Stimulated activated CD4-positive, alpha-beta T cell treated with anti-CD3 and anti-CD28 coated beads, Interleukin-4, amount 100 ng/mL, for 4 hours (primary cell): ENCODE data around the gene CERS3.

ENCODE experiments used
- DNase-seq, 2 experiments: peaks; one replicate each; pipeline ENCODE4 v3.0.0-alpha.2; 2020

The CERS3 gene

DNA sequence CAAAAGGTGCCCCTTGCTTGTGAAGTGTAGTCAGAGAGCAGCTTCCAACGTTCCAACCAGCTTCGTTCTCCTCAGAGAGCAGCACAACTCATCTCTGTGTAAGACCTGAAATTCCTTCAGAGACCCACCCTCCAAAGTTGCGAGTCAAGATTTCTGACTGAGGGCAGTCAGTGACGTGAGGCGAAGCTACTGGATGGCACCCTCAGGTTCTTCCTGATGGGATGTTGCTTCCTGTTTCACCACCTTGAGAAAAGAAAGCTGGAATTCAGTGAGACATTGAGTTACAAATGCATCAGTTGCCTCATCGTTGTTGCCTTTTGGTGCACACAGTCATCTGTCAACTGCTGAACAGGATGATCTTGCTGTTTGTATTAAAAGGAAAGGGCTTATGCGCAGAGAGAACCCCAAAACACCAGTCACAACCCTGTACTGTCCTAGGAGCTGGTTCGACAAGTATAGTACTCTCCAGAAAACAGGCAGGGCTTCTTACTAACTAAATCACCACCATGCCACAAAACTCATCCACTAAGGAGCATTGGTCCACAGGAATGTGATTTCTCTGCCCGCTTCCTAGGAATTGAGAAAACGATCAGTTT is at the start of gene CERS3:
CERS3 (minus strand) TSS at position 118 of the 596 bp plus-strand sequence. CDS start 27,101 bp downstream, outside the sequence.
- no peak for DNase-seq

DNA sequence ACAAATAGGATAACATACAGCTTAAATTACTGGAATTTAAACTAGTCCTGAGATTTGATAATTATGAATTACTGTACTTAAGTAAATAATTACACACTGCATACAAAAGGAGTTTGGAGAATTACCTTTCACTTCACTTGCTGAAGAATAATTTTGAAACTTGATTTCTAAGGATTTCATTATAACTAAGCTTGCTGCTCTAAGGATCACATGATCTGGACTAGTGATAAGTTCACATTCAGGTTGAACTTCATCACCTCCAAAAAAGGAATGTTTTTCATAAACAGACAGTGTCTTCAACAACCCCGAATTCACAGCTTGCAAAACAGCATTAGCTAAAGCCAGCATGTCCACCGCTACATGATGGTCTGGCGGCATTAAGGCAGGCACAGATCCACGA is 44.8 kb upstream of the CERS3 start:
- DNase-seq, result no peak

DNA sequence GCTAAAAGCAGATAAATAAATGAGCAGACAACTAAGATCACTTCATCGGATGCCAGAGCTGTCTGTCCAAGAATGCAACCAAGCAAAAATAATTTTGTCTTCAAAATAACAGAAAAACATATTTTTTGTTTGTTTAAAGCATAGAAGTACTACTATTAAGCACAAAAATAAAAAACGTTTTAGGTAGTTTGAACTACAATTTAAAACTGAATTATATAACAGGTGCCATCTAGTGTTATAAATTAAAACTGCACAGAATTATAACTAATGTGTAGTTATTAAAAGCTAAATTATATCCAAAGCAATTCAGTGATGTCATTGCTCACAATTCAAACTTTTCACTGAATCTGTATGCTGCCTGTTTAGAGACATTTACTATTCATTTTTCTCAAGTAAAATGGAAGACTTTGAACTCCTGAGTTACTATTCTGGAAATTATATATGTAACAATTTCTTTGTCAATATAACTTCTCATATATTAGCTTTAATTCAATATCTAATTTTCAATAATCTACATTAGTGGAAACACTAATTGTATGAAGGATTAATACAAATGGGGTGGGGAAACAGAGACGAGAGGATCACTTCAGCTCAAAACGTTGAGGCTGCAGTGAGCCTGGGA is 43.7 kb upstream of the CERS3 start:
- no peak for DNase-seq

DNA sequence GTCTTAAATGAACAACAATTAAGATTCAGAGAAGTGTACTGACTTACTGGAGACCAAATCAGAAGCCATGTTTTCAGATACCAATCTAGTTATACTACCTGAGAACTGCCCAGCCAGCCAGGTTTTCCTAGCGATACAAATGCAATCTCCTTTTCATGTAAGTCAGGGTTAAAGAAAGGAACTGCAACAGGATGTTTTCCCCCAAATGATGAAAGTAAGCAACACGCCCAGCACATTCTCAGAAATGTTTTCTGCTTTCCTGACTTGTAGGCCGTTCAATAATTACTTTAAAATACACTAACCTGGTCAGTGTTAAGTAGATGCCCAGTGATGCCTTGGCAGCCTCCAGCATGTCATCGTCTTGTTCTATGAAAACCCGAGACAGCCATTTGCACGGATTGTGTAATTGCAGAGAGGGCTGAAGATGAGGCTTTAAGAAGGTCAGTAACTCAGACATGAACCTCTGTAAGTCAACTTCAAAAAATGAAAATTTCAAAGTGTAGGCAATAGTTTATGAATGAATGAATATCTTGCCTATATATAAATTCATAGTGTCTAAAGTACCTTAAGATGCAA is 42.9 kb upstream of the CERS3 start:
- DNase-seq, result no peak

DNA sequence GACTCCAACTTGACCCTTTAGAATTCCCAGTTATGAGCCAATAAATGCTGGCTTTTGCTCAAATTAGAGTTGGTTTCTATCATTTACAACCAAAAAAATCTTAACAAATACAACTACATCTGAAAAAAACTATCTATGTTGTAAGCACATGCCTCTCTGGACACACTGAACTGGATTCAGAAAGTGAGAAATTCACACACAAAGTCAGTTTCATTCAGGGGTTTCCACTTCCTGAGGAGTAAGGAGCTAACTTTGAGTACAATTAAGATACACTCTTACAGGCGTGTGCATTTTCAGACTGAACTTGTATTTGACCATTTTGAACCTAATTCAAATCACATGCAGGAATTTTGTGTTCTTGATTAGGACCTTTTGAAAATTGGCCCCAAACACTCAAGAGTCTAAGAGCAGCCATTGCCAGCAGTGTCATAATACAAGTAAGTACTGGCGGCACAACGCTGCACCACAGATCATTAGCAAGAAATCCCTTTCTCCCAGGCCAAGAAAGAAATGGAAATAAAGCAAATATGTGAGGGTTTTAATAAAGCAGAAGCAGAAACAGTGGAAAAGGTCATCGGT is 42.1 kb upstream of the CERS3 start:
- DNase-seq, result no peak

DNA sequence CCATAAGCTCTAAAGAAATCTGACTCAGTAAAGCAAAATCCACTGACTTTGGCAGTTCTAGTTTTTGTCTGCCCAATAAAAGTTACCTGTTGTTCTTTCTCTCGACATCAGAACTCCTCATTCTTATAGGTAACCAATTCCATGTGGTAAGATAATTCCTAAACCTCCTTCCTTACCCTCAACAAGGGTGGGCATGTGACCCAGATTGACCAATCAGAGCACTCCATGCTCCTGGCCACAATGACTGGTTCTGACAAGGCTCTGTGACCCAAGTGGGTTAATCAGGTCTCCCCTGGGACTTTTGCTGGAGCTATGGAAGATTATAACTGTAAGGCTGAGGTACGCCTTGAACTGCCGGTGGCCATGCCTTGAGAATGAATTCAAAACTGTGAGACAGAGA is 41.5 kb upstream of the CERS3 start:
- no peak for DNase-seq

DNA sequence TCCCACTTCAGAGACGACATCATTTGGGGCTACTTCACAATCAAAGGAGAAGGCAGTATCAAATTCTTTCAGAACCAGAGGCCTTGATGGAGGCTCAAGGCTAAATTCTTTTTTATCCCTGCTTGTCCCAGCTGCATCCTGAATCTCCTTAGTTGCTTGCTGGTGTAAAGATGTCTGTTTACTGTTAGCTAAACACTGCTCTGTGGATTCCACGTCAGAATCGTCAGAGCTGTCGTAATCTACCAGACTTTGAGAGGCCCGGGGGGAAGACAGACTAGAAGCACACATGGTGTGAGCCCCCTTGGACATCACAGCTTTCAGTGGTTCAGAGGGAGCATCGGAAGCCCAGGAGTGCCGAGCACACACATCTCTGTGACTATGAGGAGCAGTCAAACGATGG is 40.6 kb upstream of the CERS3 start:
- DNase-seq, result no peak

DNA sequence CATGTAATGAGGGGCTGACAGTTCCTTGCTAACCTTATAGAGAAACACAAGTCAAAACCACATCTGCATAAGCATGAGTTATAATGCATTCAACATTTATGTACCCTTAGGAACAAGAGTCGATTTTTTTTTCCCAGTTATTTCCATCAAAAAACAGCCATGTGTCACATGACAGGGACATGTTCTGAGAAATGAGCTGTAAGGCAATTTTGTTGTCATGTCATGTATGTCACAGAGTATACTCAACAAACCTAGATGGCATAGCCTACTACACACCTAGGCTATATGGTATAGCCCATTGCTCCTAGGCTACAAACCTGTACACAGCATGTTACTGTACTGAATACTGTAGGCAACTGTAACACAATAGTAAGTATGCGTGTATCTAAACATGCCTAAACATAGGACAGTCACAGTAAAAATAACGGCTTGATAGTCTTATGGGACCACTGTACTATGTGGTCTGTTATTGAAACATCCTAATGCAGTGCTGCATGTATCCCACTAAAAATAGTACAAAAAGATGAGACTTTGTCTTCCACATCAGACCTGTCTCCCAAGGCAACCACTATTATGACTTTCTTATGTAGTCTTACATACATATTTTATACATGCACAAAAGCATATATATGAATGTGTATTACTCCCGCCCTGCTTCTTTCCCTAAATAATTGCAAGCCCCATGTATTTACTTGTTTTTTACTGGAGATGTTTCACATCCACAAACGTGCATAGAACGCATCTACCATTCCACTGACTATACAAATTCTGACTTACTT is 38.3 kb upstream of the CERS3 start:
- no peak for DNase-seq

DNA sequence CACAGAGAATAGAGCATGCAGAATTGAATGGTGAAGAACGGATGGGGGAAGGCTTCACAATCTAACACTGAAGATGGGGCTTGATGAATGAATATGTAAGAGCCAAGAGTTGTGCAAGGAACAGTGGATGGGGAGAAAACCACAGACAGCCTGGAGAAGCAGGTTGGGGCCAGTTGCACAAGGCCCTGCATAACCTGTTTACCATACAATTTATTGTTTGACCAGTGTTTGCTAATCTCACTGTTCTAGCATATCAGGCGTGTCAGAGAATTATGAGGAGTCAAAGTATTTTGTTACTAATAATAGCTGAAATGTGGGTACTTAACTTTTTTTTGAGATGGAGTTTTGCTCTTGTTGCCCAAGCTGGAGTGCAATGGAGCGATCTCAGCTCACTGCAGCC is 36.8 kb upstream of the CERS3 start:
- DNase-seq, result no peak

DNA sequence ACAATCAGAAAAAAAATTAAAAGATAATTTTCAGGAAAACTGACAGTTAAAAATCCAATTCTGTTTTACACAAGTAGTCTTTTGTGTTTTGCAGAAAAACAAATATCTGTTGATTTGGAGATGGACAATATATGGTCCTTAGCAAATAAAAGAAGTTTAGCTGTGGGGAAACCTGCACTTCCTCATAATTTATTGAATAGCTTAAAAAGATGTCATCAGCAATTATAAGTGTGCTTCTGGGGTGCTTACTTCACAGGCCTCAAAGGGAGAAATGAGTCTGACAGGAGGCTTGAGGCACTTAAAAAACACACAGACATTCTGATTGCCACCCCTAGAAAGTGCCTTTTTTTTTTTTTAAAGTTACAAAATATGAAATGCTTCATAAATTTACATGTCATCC is 31.6 kb upstream of the CERS3 start:
- DNase-seq, result no peak

DNA sequence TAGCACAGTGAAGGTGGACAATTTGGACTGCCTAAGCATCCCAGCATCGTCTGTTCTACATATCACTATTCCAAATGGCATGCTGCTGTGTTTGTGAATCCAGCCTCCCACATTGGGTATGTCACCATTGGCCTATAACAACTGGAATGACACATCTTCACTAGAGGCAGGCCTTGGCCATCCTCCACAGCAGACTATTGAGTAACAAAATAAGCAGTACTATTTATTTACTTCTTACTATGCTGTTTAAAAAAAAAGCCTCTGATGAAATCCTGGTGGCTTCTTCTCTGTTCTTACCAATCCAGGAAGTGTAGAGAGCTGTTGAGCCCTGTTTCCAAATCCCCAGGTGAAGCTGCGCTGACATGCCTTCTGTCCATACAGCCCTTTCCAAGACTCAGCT is 30.6 kb upstream of the CERS3 start:
- no peak for DNase-seq

DNA sequence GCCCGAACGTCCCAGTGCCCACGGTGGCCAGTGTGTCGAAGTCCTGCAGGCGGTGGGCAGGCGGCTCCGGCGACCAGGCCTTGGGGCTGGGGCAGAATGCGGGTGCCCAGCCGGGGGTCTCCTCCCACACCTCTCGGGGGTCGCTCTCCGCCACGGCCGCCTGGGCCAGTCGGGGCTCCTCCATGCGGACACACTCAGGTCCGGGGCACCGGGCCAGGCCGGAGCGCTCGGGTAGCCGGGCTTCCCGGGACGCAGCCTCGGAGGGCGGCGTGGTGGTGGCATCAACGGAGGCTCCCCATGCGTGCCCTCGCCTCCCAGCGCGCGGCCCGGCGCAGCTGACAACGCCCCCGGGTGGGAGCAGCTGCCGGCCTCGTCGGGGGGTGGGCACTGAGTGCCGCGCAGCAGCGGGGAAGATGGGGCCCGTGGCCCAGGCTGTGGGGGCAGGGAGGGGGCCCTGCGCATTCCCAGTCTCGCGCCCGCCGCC is 30.1 kb upstream of the CERS3 start:
- DNase-seq, result no peak

DNA sequence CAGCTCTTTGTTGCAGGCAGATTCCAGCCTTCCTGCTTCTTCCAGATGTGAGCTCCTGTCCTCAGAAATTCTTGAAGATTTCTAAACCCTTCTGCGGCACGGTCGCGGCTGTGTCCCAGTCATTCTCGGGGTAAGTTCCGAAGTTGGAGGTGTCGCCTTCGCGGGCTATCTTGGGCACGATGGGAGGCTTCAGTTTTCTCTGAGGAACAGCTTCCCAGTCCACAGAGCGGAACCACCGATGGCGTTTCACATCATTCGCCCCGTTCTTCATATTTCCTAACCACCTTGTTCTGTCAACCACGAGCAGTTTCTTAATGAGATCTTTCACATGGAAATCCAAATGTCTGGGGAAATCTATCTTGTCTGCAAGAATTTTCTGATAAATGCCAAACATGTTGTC is 24.7 kb upstream of the CERS3 start:
- no peak for DNase-seq

DNA sequence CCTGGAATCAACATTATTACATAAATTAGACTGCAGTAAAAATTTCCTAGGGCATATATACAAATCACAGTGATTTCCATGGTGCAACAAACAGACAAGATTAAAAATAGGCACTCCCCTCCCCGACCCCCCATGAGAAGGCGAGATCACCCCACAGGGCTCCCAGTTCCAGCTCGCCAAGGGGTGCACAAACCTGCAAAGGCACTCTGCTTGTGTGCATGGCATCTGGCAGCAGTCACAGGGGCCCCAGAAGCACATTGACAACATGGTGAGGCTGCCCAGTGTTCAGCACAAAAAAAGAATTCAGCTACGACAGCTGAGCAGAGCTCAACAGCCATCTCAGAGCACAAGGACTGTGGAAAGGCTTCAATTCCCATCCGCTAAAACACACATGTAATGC is 19.2 kb upstream of the CERS3 start:
- no peak for DNase-seq

DNA sequence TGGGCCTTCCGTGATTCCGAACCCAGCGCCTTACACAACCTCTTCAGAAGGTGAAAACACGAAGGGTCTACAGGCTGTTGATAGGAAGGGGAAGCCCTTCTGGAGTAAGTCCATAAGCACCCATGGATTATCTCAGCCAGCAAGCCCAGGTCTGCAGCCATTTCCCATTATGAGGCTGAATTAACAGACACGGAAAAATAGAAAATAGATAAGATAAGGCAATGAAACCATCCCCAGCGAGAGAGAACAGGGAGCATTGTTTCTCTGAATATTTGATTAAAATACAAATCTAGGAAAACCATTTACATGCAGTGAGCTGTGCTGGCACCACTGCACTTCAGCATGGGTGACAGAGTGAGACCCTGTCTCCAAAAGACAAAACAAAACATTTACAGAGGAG is 16.2 kb upstream of the CERS3 start:
- no peak for DNase-seq

DNA sequence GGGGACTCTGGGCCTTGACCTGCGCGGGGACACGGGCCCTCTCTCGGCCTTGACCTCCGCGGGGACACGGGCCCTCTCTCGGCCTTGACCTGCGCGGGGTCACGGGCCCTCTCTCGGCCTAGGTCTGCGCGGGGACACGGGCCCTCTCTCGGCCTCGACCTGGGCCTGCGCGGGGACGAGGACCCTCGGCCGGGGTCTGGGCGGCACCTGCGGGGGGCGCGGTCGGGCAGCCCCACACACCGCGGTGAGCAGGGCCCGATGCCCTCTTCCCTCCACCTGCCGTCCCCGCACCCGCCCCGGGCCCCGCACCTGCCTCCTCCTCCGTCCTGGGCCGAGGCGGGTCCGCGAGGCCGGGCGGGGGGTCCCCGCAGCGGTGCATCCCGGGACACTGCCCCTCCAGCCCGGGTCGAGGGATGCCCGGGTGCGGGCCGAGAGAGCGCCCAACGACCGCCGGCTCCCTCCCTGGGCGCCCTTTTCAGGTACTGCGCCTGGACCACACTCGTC is 15.6 kb upstream of the CERS3 start:
- no peak for DNase-seq

DNA sequence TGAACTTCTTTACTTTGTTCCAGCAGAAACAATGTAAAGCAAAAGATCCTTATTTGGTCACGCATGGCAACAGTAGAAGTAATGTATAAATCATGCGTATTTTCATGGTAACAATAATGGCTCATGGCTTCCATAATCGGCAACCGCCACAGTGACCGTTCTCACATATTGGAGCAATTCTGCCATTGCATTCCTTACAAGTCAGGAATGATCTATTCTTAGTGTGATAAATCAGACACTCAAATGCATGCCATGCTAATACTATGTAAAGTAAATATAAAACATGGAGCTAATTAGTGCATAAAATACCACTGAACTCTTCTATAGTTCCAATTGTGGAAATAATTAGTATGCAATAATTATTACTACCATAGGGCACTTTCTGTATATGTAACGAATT is 13.5 kb upstream of the CERS3 start:
- DNase-seq, result no peak

DNA sequence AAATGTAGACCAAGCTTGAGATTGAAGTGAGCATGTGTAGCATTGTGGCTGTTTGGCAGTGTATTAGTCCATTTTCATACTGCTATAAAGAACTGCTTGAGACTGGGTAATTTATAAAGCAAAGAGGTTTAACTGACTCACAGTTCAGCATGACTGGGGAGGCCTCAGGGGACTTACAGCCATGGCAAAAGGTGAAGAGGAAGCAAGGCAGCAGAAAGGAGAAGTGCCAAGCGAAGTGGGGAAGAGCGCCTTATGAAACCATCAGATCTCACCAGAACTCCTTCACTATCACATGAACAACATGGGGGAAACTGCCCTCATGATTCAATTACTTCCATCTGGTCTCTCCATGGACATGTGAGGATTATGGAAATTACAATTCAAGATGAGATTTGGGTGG is 8.6 kb upstream of the CERS3 start:
- DNase-seq, result no peak

DNA sequence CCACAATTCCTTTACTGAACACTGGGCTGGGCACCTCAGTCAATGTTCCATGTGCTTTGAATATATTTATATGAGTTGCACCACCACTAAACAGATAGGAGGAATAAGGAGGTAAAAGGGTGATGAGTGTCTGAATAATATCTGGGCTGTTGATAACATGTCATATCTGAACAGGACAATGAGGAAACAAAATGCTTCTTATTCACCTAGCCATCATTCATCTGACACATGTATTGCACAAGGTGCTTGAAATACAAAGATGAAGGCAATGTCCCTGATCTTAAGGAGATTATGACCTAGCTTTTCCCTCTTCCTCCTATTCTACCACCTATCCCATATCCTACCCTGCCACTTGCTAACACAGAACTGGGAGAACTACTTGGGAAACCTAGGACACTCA is 8.0 kb upstream of the CERS3 start:
- no peak for DNase-seq

DNA sequence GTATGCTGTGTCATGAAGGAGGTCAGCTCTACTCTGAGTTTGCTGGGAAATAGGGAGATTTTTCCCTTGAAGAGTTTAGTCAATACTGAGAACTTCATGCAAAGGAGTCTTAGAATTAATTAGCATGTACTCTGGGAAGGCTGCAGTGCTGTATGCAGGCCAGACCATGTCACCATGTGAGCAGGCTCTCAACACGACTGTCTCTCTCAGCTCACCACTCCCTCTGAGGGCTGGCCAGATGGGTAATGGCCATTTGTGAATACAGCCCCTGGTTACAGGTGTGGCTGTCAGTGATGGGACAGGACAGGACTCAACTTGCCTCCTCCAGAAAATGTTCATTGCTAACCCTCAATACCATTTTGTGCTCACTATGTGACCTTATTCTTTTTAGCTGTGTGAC is 5.1 kb upstream of the CERS3 start:
- no peak for DNase-seq

DNA sequence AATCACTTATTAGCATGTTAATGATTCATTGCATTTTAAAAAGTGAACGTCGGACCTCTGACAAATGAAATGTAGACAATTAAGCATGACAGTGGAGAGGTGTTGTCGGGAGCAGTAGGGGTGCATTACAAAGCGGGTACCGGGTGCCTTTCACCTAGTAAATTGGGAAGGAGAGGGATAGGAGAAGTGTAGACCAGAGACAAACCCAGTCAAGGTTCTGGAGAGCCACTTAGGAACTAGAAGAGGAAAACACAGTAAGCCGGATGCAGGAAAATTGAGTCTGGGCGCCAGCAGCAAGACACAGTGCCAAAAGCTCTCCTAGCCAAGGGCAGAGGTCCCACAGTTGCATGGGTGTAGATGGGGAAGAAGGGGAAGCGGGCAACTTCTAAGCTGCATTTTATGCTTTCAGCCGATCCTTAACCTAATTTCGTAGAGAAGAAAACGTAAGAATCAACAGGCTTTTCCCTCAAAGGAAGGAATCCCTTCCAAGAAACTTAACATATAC is 3.1 kb upstream of the CERS3 start:
- DNase-seq, result no peak

DNA sequence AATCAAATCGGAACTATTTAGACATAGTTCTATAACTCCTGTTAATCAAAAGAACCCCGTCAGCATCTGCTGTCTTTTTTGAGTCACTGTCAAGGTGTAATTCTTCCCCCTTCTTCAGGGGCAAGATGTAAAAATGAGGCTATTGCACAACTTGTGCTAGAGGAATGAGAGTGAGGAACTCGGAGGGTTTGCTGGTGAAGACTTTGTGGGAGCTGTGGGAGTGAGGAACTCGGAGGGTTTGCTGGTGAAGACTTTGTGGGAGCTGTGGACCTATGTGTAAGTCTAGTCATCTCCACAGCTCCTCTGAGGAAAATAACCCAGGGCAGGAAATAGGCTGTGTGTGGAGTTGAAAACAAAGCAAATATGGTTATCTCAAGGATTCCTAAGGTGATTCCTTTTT is 2.5 kb upstream of the CERS3 start:
- DNase-seq, result no peak

DNA sequence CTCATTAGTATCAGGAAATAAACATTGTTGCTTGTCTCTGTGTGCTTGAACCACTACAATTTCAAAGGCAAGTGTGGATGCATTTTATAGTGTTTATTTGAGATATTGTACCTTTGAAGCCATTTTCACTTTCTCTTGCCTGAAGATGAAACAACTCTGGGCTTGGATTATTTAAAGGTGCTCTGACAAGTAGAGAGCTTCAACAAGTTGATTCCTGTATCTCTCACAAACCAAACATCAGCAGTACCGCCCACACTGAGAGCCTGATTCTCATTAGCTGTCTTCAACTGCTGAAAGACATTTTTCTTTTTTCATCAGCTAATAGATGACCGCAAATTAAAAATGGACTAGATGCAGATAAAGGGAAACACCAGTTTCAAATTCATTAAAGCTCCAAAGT is 806 bp upstream of the CERS3 start:
- DNase-seq, result no peak
